ENCODE results near the gene C11orf71. TPM values are rescaled to one million over a fixed set of nuclear protein-coding genes. Genes with fewer than 3 reads are reported as not detected.

The C11orf71 gene, protein sequence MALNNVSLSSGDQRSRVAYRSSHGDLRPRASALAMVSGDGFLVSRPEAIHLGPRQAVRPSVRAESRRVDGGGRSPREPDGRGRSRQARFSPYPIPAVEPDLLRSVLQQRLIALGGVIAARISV
- total RNA-seq = 6.9 and 8.5 TPM in 2 replicates
- long read RNA-seq, transcript C11orf71-202 (1 exons, 1,980 nt) = major isoform, 30 of 30 reads
- long read RNA-seq, partial matches to known transcripts = 0 of 30 reads
- long read RNA-seq, other reads (novel, unspliced or antisense) = 0 of 30 reads

- H3K27me3 Mint-ChIP-seq = no peaks in the 10 kb centered on the region
- H3K9me3 Mint-ChIP-seq (ENCODE audit: low read depth) = no peaks in the 10 kb centered on the region
- peaks cover 30% of the 10 kb centered on the region for H3K4me1 Mint-ChIP-seq (ENCODE audit: low read depth)
- peaks cover 14% of the 10 kb centered on the region for H3K36me3 Mint-ChIP-seq (ENCODE audit: insufficient read depth)
- peak; percentile 91 for DNase-seq (ENCODE audit: low spot score, unreplicated experiment)
- peak within 1 kb of the TSS; percentile 100 for H3K27ac Mint-ChIP-seq
- no peak for TF ChIP-seq CTCF (IDR thresholded peaks at IDR 0.05; ENCODE audit: unreplicated experiment)
- H3K4me3 Mint-ChIP-seq (ENCODE audit: low read depth) = peak within 1 kb of the TSS; percentile 97
Observed at GRCh38 chr11:114400216-114400914, at the start of gene C11orf71, which contains the start of gene RBM7. C11orf71 (minus strand) TSS chr11:114400511; CDS start chr11:114400331, 180 bp downstream. RBM7 (plus strand) TSS chr11:114400666; CDS start chr11:114400672, 6 bp downstream.

GRCh38 chr11:114449845-114450244 is 49.5 kb upstream of the C11orf71 start:
- TF ChIP-seq CTCF (IDR thresholded peaks at IDR 0.05; ENCODE audit: unreplicated experiment) = no peak
- Mint-ChIP-seq H3K4me3 (ENCODE audit: low read depth) (no peak overlapping the region), H3K27me3 (no peaks in the 10 kb centered on the region), H3K36me3 (ENCODE audit: insufficient read depth) (peaks cover 17% of the 10 kb centered on the region), H3K27ac (no peak overlapping the region), H3K4me1 (ENCODE audit: low read depth) (no peaks in the 10 kb centered on the region), H3K9me3 (ENCODE audit: low read depth) (no peaks in the 10 kb centered on the region)
- DNase-seq (ENCODE audit: low spot score, unreplicated experiment) = no peak

- no peak for DNase-seq (ENCODE audit: low spot score, unreplicated experiment)
- Mint-ChIP-seq H3K9me3 (ENCODE audit: low read depth) (no peaks in the 10 kb centered on the region), H3K27ac (no peak overlapping the region), H3K4me3 (ENCODE audit: low read depth) (no peak overlapping the region), H3K27me3 (no peaks in the 10 kb centered on the region), H3K4me1 (ENCODE audit: low read depth) (peaks cover 1% of the 10 kb centered on the region), H3K36me3 (ENCODE audit: insufficient read depth) (peaks cover 21% of the 10 kb centered on the region)
- TF ChIP-seq CTCF (IDR thresholded peaks at IDR 0.05; ENCODE audit: unreplicated experiment) = no peak
Observed at GRCh38 chr11:114448749-114449482, 48.6 kb upstream of the C11orf71 start.

- no peak for DNase-seq (ENCODE audit: low spot score, unreplicated experiment)
- Mint-ChIP-seq H3K9me3 (ENCODE audit: low read depth) (no peaks in the 10 kb centered on the region), H3K4me1 (ENCODE audit: low read depth) (peaks cover 2% of the 10 kb centered on the region), H3K36me3 (ENCODE audit: insufficient read depth) (peaks cover 20% of the 10 kb centered on the region), H3K27ac (no peak overlapping the region), H3K4me3 (ENCODE audit: low read depth) (no peak overlapping the region), H3K27me3 (no peaks in the 10 kb centered on the region)
- no peak for TF ChIP-seq CTCF (IDR thresholded peaks at IDR 0.05; ENCODE audit: unreplicated experiment)
Observed at GRCh38 chr11:114447892-114448291, 47.6 kb upstream of the C11orf71 start.

DNA sequence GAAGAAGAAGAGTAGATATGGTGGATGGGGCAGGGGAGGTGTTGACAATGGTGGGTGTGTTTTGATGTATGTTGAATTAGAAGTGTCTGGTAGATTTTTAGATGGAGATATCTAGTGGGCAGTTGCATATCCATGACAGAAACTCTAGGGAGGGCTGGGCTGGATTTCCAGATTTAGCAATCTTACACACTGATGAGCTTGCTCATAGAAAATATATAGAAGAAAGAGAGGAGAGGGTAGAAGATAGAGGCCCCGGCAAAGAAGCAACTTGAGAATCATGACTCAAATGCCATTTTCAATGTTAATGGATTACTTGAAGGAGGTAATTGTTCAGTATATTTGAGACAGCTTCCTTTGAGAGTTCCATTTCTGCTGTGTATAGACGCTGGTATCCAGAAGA is 47.1 kb upstream of the C11orf71 start:
- H3K4me1 Mint-ChIP-seq (ENCODE audit: low read depth) = peaks cover 2% of the 10 kb centered on the region
- H3K4me3 Mint-ChIP-seq (ENCODE audit: low read depth) = no peak overlapping the region
- no peaks in the 10 kb centered on the region for H3K9me3 Mint-ChIP-seq (ENCODE audit: low read depth)
- no peak for TF ChIP-seq CTCF (IDR thresholded peaks at IDR 0.05; ENCODE audit: unreplicated experiment)
- H3K27ac Mint-ChIP-seq = no peak overlapping the region
- H3K36me3 Mint-ChIP-seq (ENCODE audit: insufficient read depth) = peaks cover 20% of the 10 kb centered on the region
- no peaks in the 10 kb centered on the region for H3K27me3 Mint-ChIP-seq
- no peak for DNase-seq (ENCODE audit: low spot score, unreplicated experiment)
